Measurements from ENCODE around the gene NCOA4.
A peak's percentile ranks its signal among the peaks of the same experiment; 100 is the strongest.
"Not testable (repeated sequence)": the region's sequence is repeated elsewhere in the genome, so short reads cannot be mapped to it uniquely, and the experiment has no call there.

The NCOA4 gene

DNA sequence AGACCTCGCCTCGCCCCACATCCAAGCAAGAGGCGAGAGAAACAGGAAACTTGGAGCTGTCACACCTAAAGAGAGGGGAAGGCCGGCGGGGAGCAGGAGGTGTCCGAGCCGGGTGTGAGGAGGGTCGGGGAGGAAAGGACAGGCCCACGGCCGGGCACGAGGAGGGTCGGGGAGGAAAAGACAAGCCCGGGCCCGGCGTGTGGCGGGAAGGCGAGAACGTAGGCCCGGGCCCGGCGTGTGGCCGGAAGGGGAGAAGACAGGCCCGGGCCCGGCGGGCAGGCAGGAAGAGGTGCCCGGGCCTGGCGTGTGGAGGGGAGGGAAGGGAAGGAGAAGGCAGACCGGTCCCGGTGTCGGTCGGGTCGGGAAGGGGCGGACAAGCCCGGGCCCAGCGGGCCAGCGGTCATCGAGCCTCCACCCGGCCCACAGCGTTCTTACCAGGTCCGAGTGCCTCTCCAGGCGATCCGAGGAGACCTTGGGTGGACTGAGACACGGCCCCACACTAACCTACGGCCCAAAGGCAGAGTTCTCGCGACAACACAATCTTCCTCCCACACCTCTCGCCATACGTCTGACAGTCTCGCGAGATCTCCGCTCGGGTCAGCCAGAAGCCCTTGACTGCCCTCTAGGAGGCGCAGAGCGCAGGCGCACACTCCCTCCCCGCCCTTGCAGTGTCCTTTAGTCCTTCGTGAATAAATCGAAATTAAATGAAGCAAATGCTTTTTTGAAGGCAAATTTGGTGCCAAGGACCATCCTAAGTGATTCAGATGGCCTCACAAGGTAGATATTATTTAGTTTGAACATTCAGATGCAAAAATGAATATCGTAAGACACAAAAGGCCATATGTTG, at the start of gene NCOA4:
Gene NCOA4, minus strand, starts transcription at position 533 of the 847 bp plus-strand sequence. CDS start 13,943 bp downstream, outside the sequence.
- peak; percentile 95 to 98 for ATAC-seq

DNA sequence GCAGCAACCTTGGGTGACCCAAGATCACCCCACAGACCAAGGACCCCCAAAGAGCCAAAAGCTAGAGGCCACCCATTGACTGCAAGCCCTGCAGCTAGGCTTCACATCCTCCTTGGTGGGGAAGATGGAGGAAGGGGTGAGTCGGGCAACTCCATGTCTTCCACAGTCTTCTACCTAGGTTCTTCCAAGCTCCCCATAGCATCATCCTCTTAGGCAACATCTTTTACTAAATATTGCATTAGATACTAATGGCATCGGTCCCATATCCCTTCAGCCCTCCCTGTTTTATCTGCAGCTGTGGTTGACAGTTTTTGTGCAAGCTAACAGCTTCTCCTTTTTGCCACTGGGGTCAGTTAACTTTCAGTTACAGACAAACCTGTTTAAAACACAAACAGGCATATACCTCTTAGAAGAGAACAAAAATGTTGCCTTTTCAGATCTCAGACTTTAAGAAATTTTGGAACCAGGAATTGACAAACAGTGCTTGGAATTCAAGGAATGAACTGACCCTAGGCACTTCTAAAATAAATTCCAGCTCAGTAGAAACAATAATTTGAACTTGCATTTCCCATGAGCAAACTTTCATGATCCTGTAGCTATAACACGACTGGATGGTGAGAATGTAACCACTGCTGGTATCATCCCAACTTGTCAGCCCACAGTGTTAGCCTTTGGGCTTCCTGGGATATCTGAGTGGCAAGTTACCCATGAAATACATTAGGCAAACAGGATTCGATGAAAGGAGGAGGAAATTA, 49.6 kb upstream of the NCOA4 start:
- ATAC-seq: no peak

DNA sequence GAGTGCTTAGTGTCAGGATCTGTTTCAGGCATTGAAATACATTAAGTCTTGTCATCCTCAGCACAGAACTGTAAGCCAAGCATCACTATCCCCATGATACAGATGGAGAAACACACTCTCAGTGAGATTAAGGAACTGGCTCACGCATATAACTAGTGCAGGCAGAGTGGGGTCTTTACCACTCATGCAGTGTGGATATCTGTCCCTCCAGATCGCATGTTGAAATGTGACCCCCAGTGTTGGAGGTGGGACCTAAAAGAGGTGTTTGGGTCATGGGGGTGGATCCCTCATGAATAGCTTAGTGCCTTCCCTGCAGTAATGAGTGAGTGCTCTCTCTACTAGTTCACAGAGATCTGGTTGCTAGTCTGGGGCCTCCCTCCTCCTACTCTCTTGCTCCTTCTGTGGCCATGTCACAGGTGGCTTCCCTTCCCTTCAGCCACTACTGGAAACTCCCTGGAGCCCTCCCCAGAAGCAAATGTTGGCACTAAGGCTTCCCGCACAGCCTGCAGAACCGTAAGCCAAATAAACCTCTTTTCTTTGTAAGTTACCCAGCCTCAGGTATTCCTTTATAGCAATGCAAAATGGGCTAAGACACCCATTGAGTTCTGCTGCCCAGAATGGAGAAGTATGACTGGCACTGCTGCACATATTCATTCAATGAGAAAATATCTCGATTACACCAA, 47.4 kb upstream of the NCOA4 start:
- no peak for ATAC-seq

DNA sequence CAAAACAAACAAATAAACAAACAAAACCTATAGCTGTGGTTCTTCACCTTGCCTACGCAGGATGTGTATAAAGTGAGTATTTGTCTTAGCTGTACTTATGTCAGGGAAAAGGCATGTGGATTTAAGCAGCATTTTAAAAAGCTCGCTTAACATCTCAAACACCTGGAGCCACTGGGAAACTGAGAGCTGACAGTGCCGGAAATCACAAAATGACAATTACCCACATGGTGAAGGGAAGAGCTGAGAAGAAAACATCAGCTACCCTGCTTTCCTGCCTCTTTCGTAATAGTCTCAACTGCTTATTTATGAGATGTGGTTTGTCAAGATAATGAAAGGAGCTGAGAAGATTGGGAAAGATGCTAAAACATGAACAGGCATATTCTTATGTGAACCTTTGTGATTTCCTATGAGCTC, 46.7 kb upstream of the NCOA4 start:
- no peak for ATAC-seq

DNA sequence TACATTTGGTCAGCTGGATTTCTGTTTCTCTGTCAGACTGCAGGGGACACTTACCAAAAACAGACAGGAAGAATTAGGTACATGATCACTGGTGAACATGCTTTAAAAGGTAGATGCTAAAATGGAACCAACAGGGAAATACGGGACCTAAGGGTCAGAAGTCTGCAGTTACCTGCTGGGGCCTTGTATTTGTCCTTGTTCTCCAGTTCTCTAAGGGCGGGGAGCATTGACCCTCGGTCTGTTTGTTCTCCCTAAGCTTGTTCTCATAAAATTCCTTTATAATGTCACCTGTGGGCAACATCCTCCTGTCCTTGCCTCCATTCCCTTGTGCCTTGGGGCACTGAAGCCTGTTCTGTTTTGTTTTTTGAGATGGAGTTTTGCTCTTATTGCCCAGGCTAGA, 45.4 kb upstream of the NCOA4 start:
- no peak for ATAC-seq

DNA sequence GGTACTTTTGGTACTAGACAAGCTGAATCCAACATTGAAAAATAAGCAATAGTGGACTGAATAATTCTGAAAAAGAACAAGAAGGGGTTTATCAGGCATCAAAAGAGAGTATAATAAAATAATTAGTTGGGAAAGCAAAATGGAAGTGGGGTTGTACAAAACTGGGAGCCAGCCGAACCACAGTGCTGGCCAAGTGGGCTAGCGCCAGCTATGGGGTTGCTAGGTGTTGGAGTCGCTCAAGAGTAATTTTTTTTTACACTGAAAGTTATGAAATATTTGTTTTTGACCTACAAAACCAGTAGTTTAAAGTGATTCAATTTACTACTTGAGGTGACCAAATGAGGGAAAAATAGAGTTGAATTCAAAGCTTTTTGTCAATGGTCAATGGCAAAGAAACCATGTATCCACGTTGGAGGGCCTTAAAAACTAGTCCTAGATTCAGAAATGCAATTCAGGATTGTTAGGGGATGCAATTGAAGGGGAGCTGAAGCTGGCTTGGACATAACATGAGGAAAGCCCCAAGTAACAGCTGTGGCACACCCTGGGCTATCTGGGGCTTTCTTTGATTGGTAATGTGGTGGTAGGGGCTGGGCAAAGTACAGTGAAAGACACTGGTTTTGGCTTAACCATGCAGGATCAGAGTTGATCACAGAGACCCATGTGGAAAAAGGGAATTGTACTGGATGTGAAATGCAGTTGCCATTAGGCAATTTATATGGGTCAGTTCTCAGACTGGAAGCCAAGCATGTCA, 43.9 kb upstream of the NCOA4 start:
- ATAC-seq: no peak

DNA sequence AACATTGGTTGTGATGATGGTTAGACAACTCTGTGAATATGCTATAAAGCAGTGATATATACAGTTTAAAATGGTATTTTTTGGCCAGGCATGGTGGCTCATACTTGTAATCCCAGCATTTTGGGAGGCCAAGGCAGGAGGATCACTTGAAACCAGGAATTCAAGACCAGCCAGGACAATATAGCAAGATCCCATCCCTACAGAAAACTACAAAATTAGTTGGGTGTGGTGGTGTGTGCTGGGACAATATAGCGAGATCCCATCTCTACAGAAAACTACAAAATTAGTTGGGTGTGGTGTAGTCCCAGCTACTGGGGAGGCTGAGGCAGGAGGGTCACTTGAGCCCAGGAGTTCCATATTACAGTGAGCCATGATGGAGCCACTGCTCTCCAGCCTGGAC, 43.1 kb upstream of the NCOA4 start:
- no peak for ATAC-seq

DNA sequence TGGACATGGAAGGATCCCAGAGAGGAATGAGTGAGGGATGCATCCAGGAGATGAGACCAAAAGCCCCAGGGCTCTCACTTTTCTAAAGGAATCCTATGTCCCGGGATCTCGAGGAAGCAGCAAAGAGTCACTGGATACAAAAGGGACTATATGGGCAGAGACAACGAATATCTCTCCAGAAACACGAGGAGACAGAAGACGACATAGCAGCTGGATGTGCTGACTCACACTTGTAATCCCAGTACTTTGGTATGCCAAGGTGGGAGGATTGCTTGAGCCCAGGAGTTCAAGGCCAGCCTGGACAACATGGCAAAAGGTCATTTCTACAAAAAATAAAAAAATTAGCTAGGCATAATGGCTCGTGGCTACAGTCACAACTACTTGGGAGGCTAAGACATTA, 40.3 kb upstream of the NCOA4 start:
- ATAC-seq: no peak

DNA sequence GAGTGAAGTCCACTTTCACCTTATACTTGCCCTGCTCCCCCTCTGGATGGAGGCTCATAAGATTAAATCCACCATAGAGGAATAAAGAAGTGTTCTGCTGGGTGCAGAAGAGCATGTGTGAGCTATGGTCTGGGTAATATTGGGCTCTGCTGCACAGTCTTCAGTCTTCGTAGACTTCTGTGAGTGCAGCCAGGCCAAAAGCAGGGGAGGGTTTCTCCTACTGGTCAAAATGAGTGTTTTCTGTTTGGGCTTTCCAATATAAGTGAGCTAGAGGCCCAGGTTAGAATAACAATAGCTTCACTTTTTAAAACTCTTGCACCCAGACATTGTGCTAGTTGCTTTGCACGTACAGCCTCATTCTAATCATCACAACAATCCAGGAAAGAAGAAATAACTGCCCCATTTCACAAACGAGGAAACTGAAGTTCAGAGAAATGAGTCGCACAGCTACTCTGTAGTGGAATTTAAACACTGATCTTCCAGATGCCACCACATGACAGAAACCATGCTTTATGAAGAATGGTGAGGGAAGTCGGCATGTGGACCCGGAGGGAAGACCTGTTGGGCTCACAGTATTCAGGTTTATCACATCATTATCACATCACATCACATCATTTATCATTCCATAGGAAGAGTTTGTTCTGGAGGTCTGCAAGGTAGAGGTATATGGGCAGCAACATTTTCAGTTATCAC, 39.5 kb upstream of the NCOA4 start:
- ATAC-seq: no peak

DNA sequence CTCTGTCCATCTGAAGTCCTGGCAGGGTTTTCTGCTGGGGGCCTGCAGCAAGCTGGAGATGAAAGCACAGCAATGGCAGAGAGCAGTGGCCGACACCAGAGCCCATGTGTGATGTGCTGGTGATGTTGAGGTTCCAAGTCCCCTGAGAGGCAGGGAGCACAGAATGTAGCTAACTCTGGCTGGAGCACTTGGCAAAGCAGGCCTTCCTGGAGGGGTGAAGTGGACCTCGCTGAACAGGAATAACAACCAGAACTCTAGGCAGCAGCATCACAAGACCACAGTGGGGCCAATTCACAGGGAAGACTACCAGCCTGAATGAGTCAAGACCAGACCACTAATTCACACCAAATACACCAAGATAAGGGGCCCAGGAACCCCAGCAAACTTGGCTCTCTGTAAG, 38.5 kb upstream of the NCOA4 start:
- ATAC-seq: no peak

DNA sequence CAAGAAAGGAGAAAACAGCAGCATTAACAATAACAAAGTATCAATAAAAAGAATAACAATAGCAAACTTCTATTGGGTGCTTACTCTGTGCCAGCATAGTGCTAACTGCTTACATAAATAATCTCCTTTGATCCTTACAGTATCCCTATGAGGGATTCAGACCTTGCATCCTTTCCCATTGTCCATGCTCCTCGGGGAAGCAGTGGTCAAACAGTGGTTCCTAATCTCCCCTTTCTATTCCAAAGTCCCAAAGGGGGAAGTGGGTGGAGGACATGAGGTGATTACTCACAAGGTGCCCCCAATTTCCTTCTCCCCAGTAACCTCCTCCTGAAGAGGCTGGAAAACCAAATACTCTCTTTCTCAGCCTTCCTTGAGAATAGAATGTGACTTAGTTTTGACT, 37.7 kb upstream of the NCOA4 start:
- ATAC-seq: no peak

DNA sequence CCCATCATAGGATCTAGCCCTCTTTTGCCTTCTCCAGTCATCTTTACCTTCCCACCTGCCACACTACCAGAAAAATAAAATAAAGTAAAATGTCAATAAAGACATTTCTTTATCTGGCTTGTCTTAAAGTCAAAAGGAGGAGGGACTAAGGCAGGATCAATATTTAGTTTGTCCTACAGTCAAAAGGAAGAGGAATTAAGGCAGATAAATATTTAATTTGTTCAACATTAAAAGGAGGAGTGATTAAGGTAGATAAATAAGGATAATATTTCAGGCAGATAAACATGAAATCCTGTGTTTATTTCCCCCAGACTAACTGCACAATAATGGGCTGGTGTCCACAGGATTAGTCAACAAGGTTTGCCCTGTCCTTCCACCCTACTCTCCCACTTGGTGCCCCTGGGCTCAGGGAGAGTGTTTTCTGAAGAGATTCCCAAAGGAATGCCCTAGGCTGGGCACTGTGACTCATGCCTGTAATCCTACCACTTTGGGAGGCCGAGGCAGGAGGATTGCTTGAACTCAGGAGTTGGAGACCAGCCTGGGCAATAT, 33.9 kb upstream of the NCOA4 start:
- ATAC-seq: no peak

DNA sequence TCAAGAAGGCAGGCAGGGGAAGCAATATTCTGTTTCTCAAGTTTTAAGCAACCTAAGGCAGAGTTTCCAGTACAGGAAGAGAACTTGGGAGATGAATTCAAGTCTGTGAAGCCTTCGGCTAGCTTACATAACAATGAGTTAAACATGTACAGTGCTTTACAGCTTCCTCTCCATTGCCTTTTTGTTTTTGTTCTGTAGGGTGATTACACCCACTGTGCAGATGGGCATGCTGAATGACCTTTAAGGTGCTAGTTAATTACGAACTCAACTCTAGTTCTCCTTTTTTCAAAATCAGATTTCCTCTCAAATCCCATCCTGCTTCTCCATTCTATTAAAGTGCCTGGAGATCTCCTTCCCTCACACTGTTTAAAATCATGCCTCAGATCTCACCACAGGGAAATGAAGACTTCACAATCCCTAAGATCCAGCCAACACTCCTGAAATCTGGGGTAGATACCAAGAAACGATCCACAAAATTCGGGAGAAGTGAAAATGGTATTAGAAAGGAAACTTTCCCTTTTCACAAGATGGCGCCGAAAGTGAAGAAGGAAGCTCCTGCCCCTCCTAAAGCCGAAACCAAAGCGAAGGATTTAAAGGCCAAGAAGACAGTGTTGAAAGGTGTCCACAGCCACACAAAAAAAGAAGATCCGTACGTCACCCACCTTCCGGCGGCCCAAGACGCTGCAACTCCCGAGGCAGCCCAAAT, 32.5 kb upstream of the NCOA4 start:
- ATAC-seq: no peak

DNA sequence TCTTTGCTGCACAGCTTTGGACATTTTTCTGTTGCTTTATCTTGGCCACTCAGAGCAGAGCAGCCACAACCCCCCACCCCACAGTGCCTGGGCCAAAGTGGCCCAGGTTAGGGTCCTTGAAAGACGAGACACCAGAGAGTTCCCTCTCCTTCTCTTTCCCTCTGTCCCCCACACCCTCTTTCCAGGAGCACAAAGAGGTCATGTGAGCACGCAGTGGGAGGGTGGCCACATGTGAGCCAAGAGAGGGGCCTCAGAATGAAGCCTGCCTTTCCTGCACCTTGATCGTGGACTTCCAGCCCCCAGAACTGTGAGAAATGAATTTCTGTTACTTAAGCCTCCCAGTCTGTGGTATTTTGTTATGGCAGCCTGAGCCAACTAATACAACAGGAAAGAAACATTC, 30.3 kb upstream of the NCOA4 start:
- no peak for ATAC-seq

DNA sequence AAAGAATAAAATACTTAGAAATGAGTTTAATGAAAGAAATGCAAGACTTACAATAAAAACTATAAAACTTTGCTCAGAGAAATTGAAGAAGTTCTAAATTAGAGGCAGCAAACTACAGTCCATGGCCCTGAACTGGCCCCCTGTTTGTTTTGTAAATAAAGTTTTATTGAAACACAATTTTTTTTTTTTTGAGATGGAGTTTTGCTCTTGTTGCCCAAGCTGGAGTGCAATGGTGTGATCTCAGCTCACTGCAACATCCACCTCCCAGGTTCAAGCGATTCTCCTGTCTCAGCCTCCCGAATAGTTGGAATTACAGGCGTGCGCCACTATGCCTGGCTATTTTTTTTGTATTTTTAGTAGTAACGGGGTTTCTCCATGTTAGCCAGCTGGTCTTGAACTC, 27.5 kb upstream of the NCOA4 start:
- not testable (repeated sequence) for ATAC-seq

DNA sequence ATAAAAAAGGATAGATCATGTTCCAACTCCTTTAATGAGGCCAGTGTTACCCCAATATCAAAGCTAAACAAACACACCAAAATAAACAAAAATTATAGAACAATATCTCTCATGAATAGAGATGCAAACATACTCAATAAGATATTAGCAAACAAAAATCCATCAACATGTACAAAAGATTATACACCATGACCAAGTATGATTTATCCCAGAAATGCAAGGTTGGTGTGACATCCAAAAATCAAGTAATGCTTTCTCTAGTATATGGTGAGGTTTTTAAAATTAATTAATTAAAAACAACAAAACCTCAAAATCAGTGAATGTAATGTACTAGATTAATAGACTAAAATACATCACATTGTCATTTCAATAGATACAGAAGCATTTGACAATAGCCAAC, 26.6 kb upstream of the NCOA4 start:
- no peak for ATAC-seq

DNA sequence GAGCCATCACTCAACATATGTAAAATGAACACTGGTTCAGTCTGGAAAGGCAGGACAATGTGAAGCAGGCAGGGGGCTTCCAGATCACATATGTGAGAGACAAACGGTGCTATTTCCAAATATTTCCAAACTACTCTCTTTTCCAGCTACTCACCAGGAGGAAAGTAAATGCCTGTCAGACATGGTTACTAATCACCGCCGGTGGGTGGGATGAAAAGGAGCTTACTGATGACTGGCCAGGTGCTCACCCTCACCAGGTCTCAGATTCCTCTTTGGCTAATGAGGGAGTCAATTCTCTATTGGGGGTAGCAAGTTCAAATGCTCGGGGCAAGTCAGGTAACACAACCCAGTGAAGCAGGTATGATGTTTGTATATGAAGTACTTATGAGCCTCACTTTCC, 25.3 kb upstream of the NCOA4 start:
- ATAC-seq: no peak

DNA sequence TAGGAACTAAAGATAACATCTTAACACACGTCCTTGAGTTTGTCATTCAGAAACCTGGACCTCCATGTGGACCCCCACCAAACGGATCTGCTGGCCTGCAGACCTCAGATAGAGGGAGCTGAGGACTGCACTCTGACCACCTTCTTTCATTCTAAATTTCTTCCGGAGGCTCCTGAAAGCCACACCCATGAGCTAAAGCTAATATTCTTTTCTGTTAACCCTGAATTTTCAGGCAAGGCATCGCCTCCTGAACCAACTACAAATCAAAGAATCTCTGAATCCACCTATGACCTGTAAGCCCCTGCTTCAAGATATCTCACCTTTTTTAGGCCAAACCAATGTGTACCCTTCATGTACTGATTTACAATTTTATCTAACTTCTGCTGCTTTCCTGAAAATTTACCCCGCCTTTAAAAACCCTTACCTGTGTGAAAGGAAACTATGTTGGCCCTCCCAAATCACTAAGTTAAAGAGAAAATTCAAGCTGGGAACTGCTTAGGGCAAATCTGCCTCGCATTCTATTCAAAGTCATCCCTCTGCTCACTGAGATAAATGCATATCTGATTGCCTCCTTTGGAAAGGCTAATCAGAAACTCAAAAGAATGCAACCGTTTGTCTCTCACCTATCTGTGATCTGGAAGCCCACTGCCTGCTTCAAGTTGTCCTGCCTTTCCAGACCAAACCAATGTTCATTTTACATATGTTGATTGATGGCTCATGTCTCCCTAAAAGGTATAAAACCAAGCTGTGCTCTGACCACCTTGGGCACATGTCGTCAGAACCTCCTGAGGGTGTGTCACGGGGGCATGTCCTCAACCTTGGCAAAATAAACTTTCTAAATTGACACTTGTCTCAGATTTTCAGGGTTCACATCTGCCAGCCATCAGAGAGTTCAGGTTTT, 23.4 kb upstream of the NCOA4 start:
- no peak for ATAC-seq

DNA sequence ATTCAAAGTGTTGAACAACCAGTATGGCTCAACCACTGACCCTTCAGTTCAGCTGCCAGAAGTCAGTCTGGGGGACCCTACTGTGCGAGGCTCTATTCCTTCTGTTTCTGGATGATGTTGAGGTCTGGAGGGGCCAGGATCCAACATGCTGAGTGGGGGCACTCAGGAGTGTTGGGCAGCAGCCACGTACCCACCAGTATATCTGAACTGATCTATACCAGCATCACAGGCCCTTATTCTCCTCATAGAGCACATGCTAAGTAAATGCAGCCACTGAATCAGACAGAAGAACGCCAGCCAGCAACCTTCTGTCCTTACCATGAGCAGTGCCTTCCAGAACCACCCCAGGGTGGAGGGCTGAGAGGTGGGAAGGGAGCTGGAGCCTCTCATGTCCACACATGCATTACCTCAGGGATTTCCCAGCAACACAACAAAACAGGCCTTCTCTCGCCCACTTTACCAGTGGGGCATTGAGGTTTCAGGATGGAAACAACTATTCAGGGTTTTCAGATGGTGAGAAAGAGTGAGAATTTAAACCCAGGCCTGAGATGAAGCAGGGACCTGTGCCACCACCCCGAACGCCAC, 22.5 kb upstream of the NCOA4 start:
- ATAC-seq: no peak
